Glutamatergic neuron (in vitro differentiated cells): ENCODE measurements around the gene ANKRD33B. TPM values are rescaled to one million over a fixed set of nuclear protein-coding genes. Genes with fewer than 3 reads are reported as not detected.

Experiments
- DNase-seq: peaks from one replicate; pipeline ENCODE4 v3.0.0; 2022
- H3K27ac Mint-ChIP-seq: one replicate; pipeline ENCODE4 v1.8.0; 2020; ENCODE audit warnings: mild to moderate bottlenecking, mixed read lengths, inconsistent platforms; ENCODE audit not compliant: unreplicated experiment
- H3K27me3 Mint-ChIP-seq: one replicate; pipeline ENCODE4 v1.8.0; 2020; ENCODE audit warnings: mild to moderate bottlenecking, moderate library complexity, mixed read lengths, inconsistent platforms; ENCODE audit not compliant: unreplicated experiment
- H3K36me3 Mint-ChIP-seq: one replicate; pipeline ENCODE4 v1.8.0; 2020; ENCODE audit warnings: mild to moderate bottlenecking, mixed read lengths, inconsistent platforms; ENCODE audit not compliant: unreplicated experiment
- H3K4me1 Mint-ChIP-seq: one replicate; pipeline ENCODE4 v1.8.0; 2020; ENCODE audit warnings: mild to moderate bottlenecking, low read depth, mixed read lengths, inconsistent platforms; ENCODE audit not compliant: unreplicated experiment
- H3K4me3 Mint-ChIP-seq: one replicate; pipeline ENCODE4 v1.8.0; 2020; ENCODE audit warnings: mild to moderate bottlenecking, mixed read lengths, inconsistent platforms; ENCODE audit not compliant: unreplicated experiment
- H3K9me3 Mint-ChIP-seq: one replicate; pipeline ENCODE4 v1.8.0; 2020; ENCODE audit warnings: mild to moderate bottlenecking, moderate library complexity, mixed read lengths, inconsistent platforms; ENCODE audit not compliant: unreplicated experiment
- total RNA-seq: library from RNA; stranded (reverse); fragmentation: NEBNext Ultra II Directional; extraction: Animal tissue kit (Norgen Biotek cat#: 25700); gene quantifications from one replicate; pipeline ENCODE4 v1.2.1, GENCODE V29; 2021; ENCODE audit not compliant: unreplicated experiment
- TF ChIP-seq, protein P1 (sequence below): fragments of 200-600 bp; sonication (generic); IDR thresholded peaks from one replicate; pipeline ENCODE4 v1.5.0; 2021; ENCODE audit not compliant: partially characterized antibody, unreplicated experiment

The ANKRD33B gene
- total RNA-seq, 1 donor from 2014 or later = 14.5 TPM

DNA sequence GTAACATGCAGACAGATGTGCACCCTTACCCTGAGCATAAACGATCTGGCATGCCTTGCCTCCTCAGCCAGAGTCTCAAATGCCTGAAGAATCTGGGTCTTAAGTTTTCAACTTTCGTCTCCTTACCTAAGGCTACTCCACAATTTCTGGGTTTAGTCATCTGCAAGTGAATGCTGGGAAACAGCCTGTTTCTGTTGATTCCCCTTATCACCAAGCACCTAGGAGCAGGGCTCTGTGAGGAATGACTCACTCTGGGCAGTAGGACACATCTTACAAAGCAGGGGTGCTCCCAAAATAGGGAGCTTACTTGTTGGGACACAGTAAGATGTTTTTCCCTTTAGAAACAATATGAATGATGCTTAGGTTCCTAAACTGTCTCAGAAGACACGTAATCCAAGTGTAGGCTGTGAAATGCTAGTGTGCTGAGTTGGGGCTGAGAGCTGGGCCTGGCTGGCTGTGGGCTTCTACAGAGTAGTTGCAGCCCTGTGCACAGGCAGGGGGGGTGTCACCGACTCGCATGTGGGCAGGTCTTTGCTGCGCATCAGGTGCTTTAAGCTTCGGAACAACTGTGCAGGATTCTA, 139.1 kb downstream of the ANKRD33B start:
- no peak for DNase-seq
- H3K4me3 Mint-ChIP-seq = no peak overlapping the region
- H3K27me3 Mint-ChIP-seq = peaks cover 1% of the 10 kb centered on the region
- peaks cover 9% of the 10 kb centered on the region for H3K4me1 Mint-ChIP-seq
- TF ChIP-seq, protein P1, sequence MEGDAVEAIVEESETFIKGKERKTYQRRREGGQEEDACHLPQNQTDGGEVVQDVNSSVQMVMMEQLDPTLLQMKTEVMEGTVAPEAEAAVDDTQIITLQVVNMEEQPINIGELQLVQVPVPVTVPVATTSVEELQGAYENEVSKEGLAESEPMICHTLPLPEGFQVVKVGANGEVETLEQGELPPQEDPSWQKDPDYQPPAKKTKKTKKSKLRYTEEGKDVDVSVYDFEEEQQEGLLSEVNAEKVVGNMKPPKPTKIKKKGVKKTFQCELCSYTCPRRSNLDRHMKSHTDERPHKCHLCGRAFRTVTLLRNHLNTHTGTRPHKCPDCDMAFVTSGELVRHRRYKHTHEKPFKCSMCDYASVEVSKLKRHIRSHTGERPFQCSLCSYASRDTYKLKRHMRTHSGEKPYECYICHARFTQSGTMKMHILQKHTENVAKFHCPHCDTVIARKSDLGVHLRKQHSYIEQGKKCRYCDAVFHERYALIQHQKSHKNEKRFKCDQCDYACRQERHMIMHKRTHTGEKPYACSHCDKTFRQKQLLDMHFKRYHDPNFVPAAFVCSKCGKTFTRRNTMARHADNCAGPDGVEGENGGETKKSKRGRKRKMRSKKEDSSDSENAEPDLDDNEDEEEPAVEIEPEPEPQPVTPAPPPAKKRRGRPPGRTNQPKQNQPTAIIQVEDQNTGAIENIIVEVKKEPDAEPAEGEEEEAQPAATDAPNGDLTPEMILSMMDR = no peak
- no peaks in the 10 kb centered on the region for H3K36me3 Mint-ChIP-seq
- H3K9me3 Mint-ChIP-seq = peaks cover 3% of the 10 kb centered on the region
- no peak overlapping the region for H3K27ac Mint-ChIP-seq

- peaks cover 1% of the 10 kb centered on the region for H3K27me3 Mint-ChIP-seq
- no peak overlapping the region for H3K27ac Mint-ChIP-seq
- no peak for DNase-seq
- TF ChIP-seq, protein P1 = no peak
- H3K9me3 Mint-ChIP-seq = peaks cover 6% of the 10 kb centered on the region
- H3K36me3 Mint-ChIP-seq = no peaks in the 10 kb centered on the region
- H3K4me3 Mint-ChIP-seq = no peak overlapping the region
- peaks cover 6% of the 10 kb centered on the region for H3K4me1 Mint-ChIP-seq
Observed at GRCh38 chr5:10703676-10704075, 139.8 kb downstream of the ANKRD33B start.

DNA sequence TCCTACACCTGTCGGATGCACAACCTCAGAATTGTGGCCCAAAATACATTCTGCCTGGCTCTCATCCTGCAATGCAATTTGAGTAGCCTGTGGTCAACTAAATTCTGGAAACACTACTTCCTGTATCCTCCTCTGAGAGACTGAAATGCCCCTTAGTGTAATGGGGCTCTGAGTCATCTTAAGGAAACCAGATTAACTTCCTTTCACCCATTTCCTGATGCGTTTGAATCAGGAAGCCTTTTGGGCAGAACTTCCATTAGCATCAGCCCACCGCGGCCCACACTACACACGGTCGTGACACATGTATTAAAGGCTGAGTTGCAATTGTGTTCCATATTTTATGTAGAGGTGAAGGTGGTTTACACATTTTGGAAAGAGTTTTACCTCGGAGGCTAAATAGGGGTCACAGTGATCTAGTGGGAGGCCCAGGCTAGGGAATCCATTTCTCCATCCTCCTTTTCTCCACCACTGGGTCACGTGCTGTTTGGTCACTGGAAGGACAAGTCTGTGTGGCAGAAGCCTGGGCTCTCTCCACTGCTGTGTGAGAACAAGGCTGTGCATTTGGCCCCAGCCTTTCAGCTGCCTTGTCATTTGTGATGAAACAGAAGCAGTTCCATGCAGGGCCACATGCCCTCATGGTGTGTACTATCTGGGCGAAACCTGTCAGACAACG, 141.2 kb downstream of the ANKRD33B start:
- H3K27me3 Mint-ChIP-seq = peaks cover 1% of the 10 kb centered on the region
- H3K36me3 Mint-ChIP-seq = no peaks in the 10 kb centered on the region
- peaks cover 6% of the 10 kb centered on the region for H3K9me3 Mint-ChIP-seq
- peaks cover 4% of the 10 kb centered on the region for H3K4me1 Mint-ChIP-seq
- TF ChIP-seq, protein P1 = no peak
- DNase-seq = no peak
- H3K27ac Mint-ChIP-seq = no peak overlapping the region
- no peak overlapping the region for H3K4me3 Mint-ChIP-seq

DNA sequence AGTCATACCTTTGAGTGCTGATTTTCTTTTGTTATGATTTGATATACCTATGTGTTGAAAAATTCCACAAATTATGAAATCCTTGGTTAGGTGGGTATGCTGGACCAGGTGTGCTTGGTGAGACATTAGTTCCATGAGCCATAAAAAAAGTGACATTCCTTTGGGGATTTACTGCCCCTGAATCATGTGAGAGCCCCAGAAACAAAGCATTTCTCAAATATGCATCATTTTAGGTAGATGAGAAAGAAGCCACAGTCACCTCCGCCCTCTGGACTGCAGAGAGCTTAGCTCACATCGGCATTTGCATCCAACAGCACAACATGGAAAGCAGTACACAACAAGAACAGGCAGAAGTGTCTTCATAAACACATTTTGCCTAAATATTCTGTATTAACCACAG, 141.9 kb downstream of the ANKRD33B start:
- H3K4me1 Mint-ChIP-seq = peaks cover 2% of the 10 kb centered on the region
- DNase-seq = no peak
- H3K27me3 Mint-ChIP-seq = peaks cover 3% of the 10 kb centered on the region
- H3K36me3 Mint-ChIP-seq = no peaks in the 10 kb centered on the region
- no peak overlapping the region for H3K4me3 Mint-ChIP-seq
- no peak overlapping the region for H3K27ac Mint-ChIP-seq
- peaks cover 6% of the 10 kb centered on the region for H3K9me3 Mint-ChIP-seq
- TF ChIP-seq, protein P1 = no peak

DNA sequence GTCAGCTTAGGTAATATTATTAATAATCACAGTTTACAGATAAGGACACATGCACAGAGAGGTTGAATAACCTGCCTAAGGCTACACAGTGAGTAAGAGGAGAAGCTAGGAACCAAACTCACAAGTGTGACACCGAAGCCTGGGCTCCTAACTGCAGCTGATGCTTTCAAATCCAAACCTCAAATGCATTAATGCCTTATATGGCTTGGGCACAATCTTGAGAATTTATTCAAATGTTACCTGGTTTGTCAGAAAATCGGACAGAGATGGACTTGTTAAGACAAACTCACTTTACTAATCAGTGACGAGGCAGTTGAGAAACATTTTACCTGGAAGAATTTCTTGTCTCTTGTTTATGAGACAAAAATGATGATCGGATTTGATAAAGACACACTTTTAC, 142.5 kb downstream of the ANKRD33B start:
- no peak for DNase-seq
- Mint-ChIP-seq H3K36me3 (no peaks in the 10 kb centered on the region), H3K4me3 (no peak overlapping the region), H3K27me3 (peaks cover 3% of the 10 kb centered on the region), H3K4me1 (peaks cover 2% of the 10 kb centered on the region), H3K9me3 (peaks cover 6% of the 10 kb centered on the region), H3K27ac (no peak overlapping the region)
- TF ChIP-seq, protein P1 = no peak
